HepG2 (cell line): ENCODE measurements around the gene IGFLR1. TPM values are rescaled to one million over a fixed set of nuclear protein-coding genes. Genes with fewer than 3 reads are reported as not detected.

Experiments used
- ATAC-seq: fragments of 200-7000 bp; cut with Tn5 transposase; 3 replicates; pipeline ENCODE4 v1.9.1; 2020; ENCODE audit warnings: mild to moderate bottlenecking, moderate library complexity
- BruUV-seq: library from RNA; stranded (reverse); fragments of 400-500 nt; replicated peaks from 2 replicates; lab custom pipeline; 2021; lab: Mats Ljungman, UMichigan
- CTCF ChIA-PET: fragments of 300-600 bp; formaldehyde crosslinking; extraction: SDS; loops from one replicate; lab custom pipeline; 2021; ENCODE audit warnings: low total read pairs, inconsistent platforms, low intra/inter-chr PET ratio; lab: Yijun Ruan, JAX
- POLR2A ChIA-PET: fragments of 350-600 bp; sonication (Branson Sonifier 250); formaldehyde crosslinking; loops from one replicate; lab custom pipeline; 2020; ENCODE audit warnings: antibody characterized with exemption, inconsistent platforms; lab: Yijun Ruan, JAX
- DNase-seq: peaks from one replicate; pipeline ENCODE4 v3.0.0-alpha.2; 2015; ENCODE audit warnings: low spot score
- FAIRE-seq: peaks from 3 replicates; lab custom pipeline; 2011; peaks lifted over from hg19 to GRCh38; lab: Jason Lieb, UNC
- H2AFZ ChIP-seq: one replicate; pipeline ENCODE4 v1.6.1; 2011; ENCODE audit warnings: low read length, inconsistent platforms
- H3K27ac ChIP-seq: fragments of 300-600 bp; 3 replicates; pipeline ENCODE4 v1.8.0; 2011; ENCODE audit warnings: mixed run types, mild to moderate bottlenecking, mixed read lengths, low read length, inconsistent platforms; ENCODE audit not compliant: insufficient read depth; ENCODE audit errors: extremely low read length
- H3K27me3 ChIP-seq, 2 experiments: fragments of 200-600 bp in 1 of 2; 2 replicates in 1 of 2; 3 replicates in 1 of 2; pipeline versions ENCODE4 v1.6.0 to v1.8.0; 2011; ENCODE audit warnings: low read length in 2 of 2, mild to moderate bottlenecking in 2 of 2, moderate library complexity in 2 of 2, inconsistent platforms in 1 of 2; ENCODE audit not compliant: insufficient read depth in 2 of 2, control insufficient read depth in 1 of 2
- H3K36me3 ChIP-seq, 2 experiments: fragments of 200-600 bp in 1 of 2; replicated peaks in 1 of 2; 2 replicates in 1 of 2; 3 replicates in 1 of 2; pipeline versions ENCODE4 v1.5.1 to v1.8.0; 2011; ENCODE audit warnings: low read length in 2 of 2, inconsistent platforms in 1 of 2; ENCODE audit not compliant: insufficient read depth in 2 of 2, control insufficient read depth in 1 of 2
- H3K4me1 ChIP-seq: 2 replicates; pipeline ENCODE4 v1.5.1; 2012; ENCODE audit warnings: low read length, inconsistent platforms; ENCODE audit not compliant: insufficient read depth
- H3K4me2 ChIP-seq: 2 replicates; pipeline ENCODE4 v1.6.0; 2011; ENCODE audit warnings: low read depth, low read length, inconsistent platforms
- H3K4me3 ChIP-seq, 3 experiments: fragments of 200-600 bp in 1 of 3; sonication (generic), shearing (Covaris generic) in 1 of 3; replicated peaks in 1 of 3; 2 replicates each; pipeline ENCODE4 v1.5.1; 2011 to 2016; ENCODE audit warnings: low read length in 3 of 3, inconsistent platforms in 2 of 3, low read depth in 2 of 3, mild to moderate bottlenecking in 2 of 3, control low read depth in 1 of 3, mixed read lengths in 1 of 3; ENCODE audit not compliant: insufficient read depth in 1 of 3
- H3K79me2 ChIP-seq: one replicate; pipeline ENCODE4 v1.6.1; 2011; ENCODE audit warnings: low read length, inconsistent platforms; ENCODE audit not compliant: insufficient read depth
- H3K9ac ChIP-seq: 2 replicates; pipeline ENCODE4 v1.6.0; 2011; ENCODE audit warnings: mild to moderate bottlenecking, low read depth, low read length, inconsistent platforms; ENCODE audit not compliant: insufficient read depth
- H3K9me3 ChIP-seq: 2 replicates; pipeline ENCODE4 v1.5.1; 2012; ENCODE audit warnings: mild to moderate bottlenecking, low read length
- H4K20me1 ChIP-seq: 2 replicates; pipeline ENCODE4 v1.6.0; 2011; ENCODE audit warnings: inconsistent platforms, mild to moderate bottlenecking, low read length, moderate library complexity; ENCODE audit not compliant: insufficient read depth
- GTF3A ChIP-seq: sonication (generic); formaldehyde crosslinking; conservative IDR thresholded peaks from 2 replicates; pipeline ENCODE4 v1.4.0; 2020; ENCODE audit warnings: mild to moderate bottlenecking, missing genetic modification reagents
- HMG20B ChIP-seq: conservative IDR thresholded peaks from 2 replicates; pipeline ENCODE4 v1.6.1; 2016; ENCODE audit warnings: missing genetic modification reagents, missing compliant biosample characterization
- KDM5A ChIP-seq: fragments of 200-600 bp; sonication (generic); IDR thresholded peaks from 2 replicates; pipeline ENCODE4 v1.7.0; 2018; ENCODE audit warnings: antibody characterized with exemption, mild to moderate bottlenecking, low read length, borderline replicate concordance
- KLF12 ChIP-seq: sonication (generic); formaldehyde crosslinking; IDR thresholded peaks from 2 replicates; pipeline ENCODE4 v1.4.0; 2020; ENCODE audit warnings: missing genetic modification reagents, borderline replicate concordance
- KLF6 ChIP-seq: IDR thresholded peaks from 2 replicates; pipeline ENCODE4 v1.8.0; 2016; ENCODE audit warnings: missing biosample characterization, missing genetic modification reagents
- NBN ChIP-seq: fragments of 450-650 bp; conservative IDR thresholded peaks from 2 replicates; pipeline ENCODE4 v1.6.1; 2017
- NFE2L2 ChIP-seq: fragments of 150-350 bp; IDR thresholded peaks from 2 replicates; pipeline ENCODE4 v1.6.1; 2014; ENCODE audit warnings: low read length
- PHF8 ChIP-seq: sonication (generic); formaldehyde crosslinking; IDR thresholded peaks from 2 replicates; pipeline ENCODE4 v1.5.0; 2020; ENCODE audit warnings: missing genetic modification reagents
- PRPF4 ChIP-seq: fragments of 200-400 bp; formaldehyde crosslinking; IDR thresholded peaks from 2 replicates; pipeline ENCODE4 v1.6.1; 2016; ENCODE audit warnings: low read length, low read depth; ENCODE audit not compliant: poor library complexity, severe bottlenecking
- ZC3H4 ChIP-seq: sonication (generic); formaldehyde crosslinking; IDR thresholded peaks from 2 replicates; pipeline ENCODE4 v1.4.0; 2020; ENCODE audit warnings: missing genetic modification reagents, borderline replicate concordance
- ZNF549 ChIP-seq: sonication (generic); formaldehyde crosslinking; IDR thresholded peaks from 2 replicates; pipeline ENCODE4 v1.5.0; 2020; ENCODE audit warnings: missing genetic modification reagents
- ZSCAN22 ChIP-seq: sonication (generic); formaldehyde crosslinking; IDR thresholded peaks from 2 replicates; pipeline ENCODE4 v1.4.0; 2020; ENCODE audit warnings: mild to moderate bottlenecking, missing genetic modification reagents
- WGBS: methylation state at CpG from one replicate; pipeline ENCODE4 v1.1.6; 2017; ENCODE audit warnings: low lambda C conversion rate; 5-methylcytosine and 5-hydroxymethylcytosine counted together
- in situ Hi-C: cut with HindIII; loops from 2 replicates; pipeline ENCODE4 v1.10.0; 2017; ENCODE audit warnings: low pct_unique_long_range_greater_than_20kb; ENCODE audit not compliant: extremely low pct_ligation_motif_present
- intact Hi-C: fragments of 100-400 bp; cut with micrococcal nuclease; formaldehyde crosslinking; loops from one replicate; pipeline ENCODE4 v1.10.0; 2022; ENCODE audit not compliant: unreplicated experiment
- polyA plus RNA-seq, 8 experiments: library from polyadenylated mRNA; depleted of rRNA in 3 of 8; stranded (reverse) in 7 of 8; unstranded in 1 of 8; fragments of >200 nt; fragmentation: Illumina TruSeq in 4 of 8; extraction: Trizol in 4 of 8; gene quantifications; 2 replicates each; pipeline versions ENCODE4 v1.2.1 to v1.2.3, GENCODE V29; 2011 to 2016; ENCODE audit warnings: low read depth in 4 of 8, missing spikeins in 1 of 8, mixed read lengths in 1 of 8; ENCODE audit not compliant: insufficient read depth in 1 of 8
- total RNA-seq, 5 experiments: library from RNA; depleted of rRNA; stranded (reverse); fragments of >200 nt; fragmentation: Illumina TruSeq; extraction: Trizol; gene quantifications; 2 replicates each; pipeline ENCODE4 v1.2.3, GENCODE V29; 2016; ENCODE audit warnings: low read depth in 1 of 5
- TF ChIP-seq, protein P1 (sequence below): sonication (generic); formaldehyde crosslinking; IDR thresholded peaks from 2 replicates; pipeline ENCODE4 v1.8.0; 2022; ENCODE audit warnings: mild to moderate bottlenecking, missing genetic modification reagents, moderate library complexity

The IGFLR1 gene
- total and polyA plus RNA-seq, 2 of the 13 experiments (the other 11 are each of a cell fraction or from before 2014, with no cell fraction given), result 5.4 to 8.9 TPM

DNA sequence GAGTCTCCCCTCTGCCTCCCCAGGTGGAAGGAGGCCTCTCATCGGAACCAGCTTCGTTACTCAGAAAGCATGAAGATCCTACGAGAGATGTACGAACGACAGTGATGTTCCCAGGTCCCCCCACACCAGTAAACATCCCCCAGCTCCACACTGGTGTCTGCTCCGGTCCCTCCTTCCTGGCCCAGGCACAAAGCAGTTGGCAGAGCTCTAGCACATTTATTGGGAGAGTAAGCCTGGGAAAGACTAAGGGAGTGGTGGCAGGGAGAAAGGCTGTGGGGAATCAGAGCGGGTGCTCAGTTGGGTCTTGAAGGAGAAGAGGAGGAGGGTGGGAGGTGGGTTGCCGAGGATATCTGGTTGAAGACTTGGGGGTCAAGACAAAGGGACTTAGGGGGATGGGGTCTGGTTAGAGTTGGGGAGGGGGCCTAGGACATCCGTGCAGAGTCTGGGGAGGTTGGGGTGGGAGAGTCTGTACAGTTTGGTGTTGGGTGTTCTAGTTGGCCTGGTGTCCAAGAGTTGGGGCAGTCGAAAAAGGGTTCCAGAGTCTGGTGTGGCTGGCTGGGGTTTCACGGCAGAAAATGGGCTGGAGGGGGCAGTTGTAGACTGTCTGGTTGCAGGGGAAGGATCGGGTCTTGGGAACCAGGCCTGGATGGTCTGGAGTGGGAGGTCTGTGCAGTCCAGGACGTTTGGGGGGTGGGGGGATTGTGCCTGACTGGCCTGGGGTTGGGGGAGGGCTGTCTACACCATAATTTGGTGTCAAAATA, 12.3 kb upstream of the IGFLR1 start:
- H4K20me1 ChIP-seq, result no peaks in the 10 kb centered on the region
- intact Hi-C loops, result no loop called here
- ChIA-PET POLR2A (no interaction called here), CTCF (no interaction called here)
- BruUV-seq, result no TSS peak
- DNase-seq, result no peak
- H3K27ac ChIP-seq, result no peak overlapping the region
- no peak overlapping the region for H3K9ac ChIP-seq
- WGBS, result 87% methylated on average over 13 of the region's 13 CpGs
- H3K4me2 ChIP-seq, result no peak overlapping the region
- no peaks in the 10 kb centered on the region for H3K9me3 ChIP-seq
- no peaks in the 10 kb centered on the region for H3K27me3 ChIP-seq
- no peak overlapping the region for H3K4me3 ChIP-seq
- no peak overlapping the region for H2AFZ ChIP-seq
- ATAC-seq, result no peak
- peaks cover 23% of the 10 kb centered on the region for H3K4me1 ChIP-seq
- H3K79me2 ChIP-seq, result peaks cover 5% of the 10 kb centered on the region
- in situ Hi-C loops, result no loop called here
- FAIRE-seq, result no peak
- TF ChIP-seq PRPF4 (no peak), ZNF549 (CRISPR knock-in tag) (no peak), KLF6 (CRISPR knock-in tag) (no peak), GTF3A (CRISPR knock-in tag) (no peak), HMG20B (CRISPR knock-in tag) (no peak), ZSCAN22 (CRISPR knock-in tag) (no peak), NFE2L2 (no peak), NBN (no peak)
- peaks cover 3 to 21% of the 10 kb centered on the region in 2 experiments; a peak in 3 of 5 replicates for H3K36me3 ChIP-seq

DNA sequence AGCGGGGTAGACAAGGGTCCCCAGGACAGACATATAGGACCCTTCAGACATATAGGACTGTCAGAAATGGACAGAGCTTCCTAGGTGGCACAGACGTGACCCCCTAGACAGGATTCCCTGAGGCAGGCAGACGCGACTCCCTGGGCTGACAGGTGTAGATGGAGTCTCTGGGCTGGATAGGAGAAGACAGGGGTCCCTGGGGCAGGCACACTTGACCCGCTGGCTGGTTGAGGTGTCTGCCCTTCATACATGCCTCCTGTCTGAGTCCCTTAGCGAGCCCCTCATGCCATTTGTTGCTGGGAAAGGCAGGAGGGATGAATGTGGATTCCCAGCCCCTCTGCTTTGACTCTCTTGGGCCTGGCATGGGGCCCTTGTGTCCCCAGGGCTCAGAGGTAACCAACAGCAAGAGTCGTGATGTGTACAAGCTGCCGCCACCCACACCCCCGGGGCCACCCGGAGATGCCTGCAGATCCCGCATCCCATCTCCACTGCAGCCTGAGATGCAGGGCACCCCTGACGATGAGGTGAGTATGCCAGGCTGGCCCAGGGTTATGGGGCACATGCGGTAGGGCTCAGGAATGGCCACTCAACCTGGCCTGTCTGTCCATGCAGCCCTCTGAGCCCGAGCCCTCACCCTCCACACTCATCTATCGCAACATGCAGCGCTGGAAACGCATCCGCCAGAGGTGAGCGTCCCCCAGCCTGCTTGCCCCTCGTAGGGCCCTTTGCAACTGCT, 11.6 kb upstream of the IGFLR1 start:
- no peaks in the 10 kb centered on the region for H4K20me1 ChIP-seq
- peaks cover 8% of the 10 kb centered on the region for H3K79me2 ChIP-seq
- H3K4me1 ChIP-seq, result peaks cover 21% of the 10 kb centered on the region
- TF ChIP-seq, protein P1, sequence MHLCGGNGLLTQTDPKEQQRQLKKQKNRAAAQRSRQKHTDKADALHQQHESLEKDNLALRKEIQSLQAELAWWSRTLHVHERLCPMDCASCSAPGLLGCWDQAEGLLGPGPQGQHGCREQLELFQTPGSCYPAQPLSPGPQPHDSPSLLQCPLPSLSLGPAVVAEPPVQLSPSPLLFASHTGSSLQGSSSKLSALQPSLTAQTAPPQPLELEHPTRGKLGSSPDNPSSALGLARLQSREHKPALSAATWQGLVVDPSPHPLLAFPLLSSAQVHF, result no peak
- no peak for TF ChIP-seq KLF12 (CRISPR knock-in tag)
- TF ChIP-seq KDM5A, result no peak
- no peak for TF ChIP-seq PHF8 (CRISPR knock-in tag)
- TF ChIP-seq ZC3H4, result no peak
- TF ChIP-seq, all 625 proteins: peak for 0
- 97% methylated on average over 7 of the region's 20 CpGs for WGBS
- H3K27ac ChIP-seq, result no peak overlapping the region
- CTCF ChIA-PET, result no interaction called here
- no peak overlapping the region for H3K9ac ChIP-seq
- no peak overlapping the region for H3K4me3 ChIP-seq
- no TSS peak for BruUV-seq
- H3K4me2 ChIP-seq, result no peak overlapping the region
- no peak overlapping the region for H2AFZ ChIP-seq
- intact Hi-C loops, result no loop called here
- no peak for FAIRE-seq
- in situ Hi-C loops, result no loop called here
- no peak for DNase-seq
- ATAC-seq, result no peak
- no peaks in the 10 kb centered on the region; a peak in 1 of 5 replicates for H3K27me3 ChIP-seq
- H3K36me3 ChIP-seq, result peaks cover 3 to 20% of the 10 kb centered on the region in 2 experiments; a peak in 3 of 5 replicates
- POLR2A ChIA-PET, result no interaction called here
- no peaks in the 10 kb centered on the region for H3K9me3 ChIP-seq
